GM06990 (cell line): ENCODE results near the gene NLN.
"Not testable (repeated sequence)": the region's sequence is repeated elsewhere in the genome, so short reads cannot be mapped to it uniquely, and the experiment has no call there.

Source experiments
- DNase-seq: peaks from one replicate; pipeline ENCODE4 v3.0.0-alpha.2; 2011; ENCODE audit not compliant: insufficient read length; ENCODE audit errors: extremely low read depth
- H3K27me3 ChIP-seq: replicated peaks from 2 replicates; pipeline ENCODE4 v1.6.0; 2011; ENCODE audit warnings: low read length; ENCODE audit not compliant: control insufficient read depth, insufficient read depth
- H3K36me3 ChIP-seq: 2 replicates; pipeline ENCODE4 v1.5.1; 2011; ENCODE audit warnings: low read length; ENCODE audit not compliant: control insufficient read depth, insufficient read depth
- H3K4me3 ChIP-seq: replicated peaks from 2 replicates; pipeline ENCODE4 v1.5.1; 2011; ENCODE audit warnings: low read depth, mild to moderate bottlenecking, control low read depth, low read length
- TF ChIP-seq, protein P1 (sequence below): IDR thresholded peaks from 2 replicates; pipeline ENCODE4 v1.5.1; 2011; ENCODE audit warnings: low read length, control low read depth, mild to moderate bottlenecking, inconsistent platforms; ENCODE audit not compliant: insufficient read depth, poor library complexity, severe bottlenecking

The NLN gene

DNA sequence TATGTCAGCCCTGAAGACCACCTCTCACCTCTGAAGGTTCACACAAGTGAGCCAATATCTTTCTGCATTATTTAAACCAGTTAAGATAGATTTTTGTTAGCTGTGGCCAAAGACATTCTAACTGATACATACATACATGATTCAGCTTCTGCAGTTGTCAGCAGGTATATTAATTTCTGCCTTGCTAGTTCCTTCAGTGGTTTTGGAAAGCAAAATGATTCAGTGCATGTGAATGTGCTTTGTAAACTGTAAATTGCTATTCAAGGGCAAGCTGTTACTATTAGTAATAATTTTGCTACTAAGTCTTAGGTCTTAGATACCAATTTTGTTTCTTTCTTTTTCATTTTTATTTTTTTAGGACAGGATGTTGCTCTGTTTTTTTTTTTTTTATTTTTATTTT, 115.1 kb downstream of the NLN start:
- Histone ChIP-seq H3K4me3 (no peak overlapping the region), H3K27me3 (no peaks in the 10 kb centered on the region), H3K36me3 (no peaks in the 10 kb centered on the region)
- no peak for DNase-seq
- TF ChIP-seq, protein P1, sequence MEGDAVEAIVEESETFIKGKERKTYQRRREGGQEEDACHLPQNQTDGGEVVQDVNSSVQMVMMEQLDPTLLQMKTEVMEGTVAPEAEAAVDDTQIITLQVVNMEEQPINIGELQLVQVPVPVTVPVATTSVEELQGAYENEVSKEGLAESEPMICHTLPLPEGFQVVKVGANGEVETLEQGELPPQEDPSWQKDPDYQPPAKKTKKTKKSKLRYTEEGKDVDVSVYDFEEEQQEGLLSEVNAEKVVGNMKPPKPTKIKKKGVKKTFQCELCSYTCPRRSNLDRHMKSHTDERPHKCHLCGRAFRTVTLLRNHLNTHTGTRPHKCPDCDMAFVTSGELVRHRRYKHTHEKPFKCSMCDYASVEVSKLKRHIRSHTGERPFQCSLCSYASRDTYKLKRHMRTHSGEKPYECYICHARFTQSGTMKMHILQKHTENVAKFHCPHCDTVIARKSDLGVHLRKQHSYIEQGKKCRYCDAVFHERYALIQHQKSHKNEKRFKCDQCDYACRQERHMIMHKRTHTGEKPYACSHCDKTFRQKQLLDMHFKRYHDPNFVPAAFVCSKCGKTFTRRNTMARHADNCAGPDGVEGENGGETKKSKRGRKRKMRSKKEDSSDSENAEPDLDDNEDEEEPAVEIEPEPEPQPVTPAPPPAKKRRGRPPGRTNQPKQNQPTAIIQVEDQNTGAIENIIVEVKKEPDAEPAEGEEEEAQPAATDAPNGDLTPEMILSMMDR = no peak

DNA sequence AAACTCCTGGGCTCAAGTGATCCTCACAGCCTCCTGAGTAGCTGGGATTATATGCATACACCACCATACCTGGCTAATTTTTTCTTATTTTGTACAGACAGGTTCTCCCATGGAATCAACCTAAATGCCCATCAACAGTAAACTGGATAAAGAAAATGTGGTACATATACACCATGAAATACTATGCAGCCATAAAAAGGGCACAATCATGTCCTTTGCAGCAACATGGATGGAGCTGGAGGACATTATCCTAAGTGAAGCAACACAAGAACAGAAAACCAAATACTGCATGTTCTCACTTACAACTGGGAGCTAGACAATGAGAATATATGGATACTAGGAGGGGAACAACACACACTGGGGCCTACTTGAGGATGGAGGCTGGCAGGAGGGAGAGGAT, 117.2 kb downstream of the NLN start:
- H3K36me3 ChIP-seq, H3K4me3 ChIP-seq, H3K27me3 ChIP-seq, DNase-seq: not testable (repeated sequence)

DNA sequence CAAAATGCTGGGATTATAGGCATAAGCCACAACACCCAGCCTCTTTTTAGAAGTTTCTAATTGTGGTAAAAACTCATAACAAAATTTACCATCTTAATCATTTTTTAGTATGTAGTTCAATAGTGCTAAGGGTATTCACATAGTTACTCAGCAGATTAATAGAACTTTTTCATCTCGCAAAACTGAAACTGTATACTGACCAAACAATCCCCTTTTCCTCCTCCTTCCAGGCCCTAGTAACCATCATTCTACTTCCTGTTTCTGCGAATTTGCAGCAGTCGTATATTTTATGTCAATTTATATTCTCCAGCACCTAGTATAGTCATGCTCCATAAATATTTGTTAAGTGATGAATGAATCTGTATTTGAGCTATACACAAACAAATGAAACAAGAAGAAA, 118.1 kb downstream of the NLN start:
- no peak for DNase-seq
- no peak overlapping the region for H3K4me3 ChIP-seq
- H3K36me3 ChIP-seq = no peaks in the 10 kb centered on the region
- H3K27me3 ChIP-seq = no peaks in the 10 kb centered on the region
- TF ChIP-seq, protein P1 = no peak

DNA sequence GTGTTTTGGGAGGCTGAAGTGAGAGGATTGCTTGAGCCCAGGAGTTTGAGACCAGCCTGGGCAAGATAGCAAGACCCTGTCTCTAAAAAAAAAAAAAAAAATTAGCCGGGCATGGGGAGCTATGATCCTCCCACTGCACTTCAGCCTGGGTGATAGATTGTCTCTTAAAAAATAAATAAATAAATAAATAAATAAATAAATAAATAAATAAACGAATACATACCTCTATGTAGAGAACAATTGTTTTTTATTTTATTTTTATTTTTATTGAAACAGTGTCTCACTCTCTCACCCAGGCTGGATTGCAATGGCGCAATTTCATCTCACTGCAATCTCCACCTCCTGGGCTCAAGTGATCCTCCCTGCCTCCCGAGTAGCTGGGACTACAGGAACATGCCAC, 122.8 kb downstream of the NLN start:
- H3K4me3 ChIP-seq, H3K36me3 ChIP-seq, DNase-seq, H3K27me3 ChIP-seq: not testable (repeated sequence)

DNA sequence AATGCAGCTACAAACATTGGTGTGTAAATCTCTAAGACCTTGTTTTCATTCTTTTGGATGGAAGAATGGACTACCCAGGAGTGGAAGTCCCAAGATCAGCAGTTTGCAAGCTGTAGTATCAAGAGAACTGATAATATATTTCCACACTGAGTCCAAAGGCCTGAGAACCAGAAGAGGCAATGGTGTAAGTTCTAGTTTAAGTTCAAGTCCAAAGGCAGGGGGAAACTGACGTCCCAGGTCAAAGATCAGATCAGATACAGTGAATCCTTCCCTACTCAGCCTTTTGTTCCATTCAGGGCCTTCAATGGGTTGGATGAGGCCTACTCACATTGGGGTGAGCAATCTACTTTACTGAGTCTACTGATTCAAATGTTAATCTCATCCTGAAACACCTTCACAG, 124.1 kb downstream of the NLN start:
- TF ChIP-seq, protein P1 = no peak
- no peak overlapping the region for H3K4me3 ChIP-seq
- no peaks in the 10 kb centered on the region for H3K27me3 ChIP-seq
- no peak for DNase-seq
- H3K36me3 ChIP-seq = no peaks in the 10 kb centered on the region

DNA sequence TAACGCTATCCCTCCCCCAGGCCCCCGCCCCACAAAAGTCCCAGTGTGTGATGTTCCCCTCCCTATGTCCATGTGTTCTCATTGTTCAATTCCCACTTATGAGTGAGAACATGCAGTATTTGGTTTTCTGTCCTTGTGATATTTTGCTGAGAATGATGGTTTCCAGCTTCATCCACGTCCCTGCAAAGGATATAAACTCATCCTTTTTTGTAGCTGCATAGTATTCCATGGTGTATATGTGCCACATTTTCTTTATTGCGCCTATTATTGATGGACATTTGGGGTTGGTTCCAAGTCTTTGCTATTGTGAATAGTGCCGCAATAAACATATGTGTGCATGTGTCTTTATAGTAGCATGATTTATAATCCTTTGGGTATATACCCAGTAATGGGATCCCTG, 125.0 kb downstream of the NLN start:
- not testable (repeated sequence) for H3K36me3 ChIP-seq, H3K4me3 ChIP-seq, DNase-seq

DNA sequence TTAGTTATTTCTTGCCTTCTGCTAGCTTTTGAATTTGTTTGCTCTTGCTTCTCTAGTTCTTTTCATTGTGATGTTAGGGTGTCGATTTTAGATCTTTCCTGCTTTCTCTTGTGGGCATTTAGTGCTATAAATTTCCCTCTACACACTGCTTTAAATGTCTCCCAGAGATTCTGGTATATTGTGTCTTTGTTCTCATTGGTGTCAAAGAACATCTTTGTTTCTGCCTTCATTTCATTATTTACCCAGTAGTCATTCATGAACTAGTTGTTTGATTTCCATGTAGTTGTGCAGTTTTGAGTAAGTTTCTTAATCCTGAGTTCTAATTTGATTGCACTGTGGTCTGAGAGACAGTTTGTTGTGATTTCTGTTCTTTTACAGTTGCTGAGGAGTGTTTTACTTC, 127.9 kb downstream of the NLN start:
- H3K4me3 ChIP-seq = not testable (repeated sequence)

More for the DNA sequence above, 125.0 kb downstream of the NLN start:
- H3K27me3 ChIP-seq = not testable (repeated sequence)

DNA sequence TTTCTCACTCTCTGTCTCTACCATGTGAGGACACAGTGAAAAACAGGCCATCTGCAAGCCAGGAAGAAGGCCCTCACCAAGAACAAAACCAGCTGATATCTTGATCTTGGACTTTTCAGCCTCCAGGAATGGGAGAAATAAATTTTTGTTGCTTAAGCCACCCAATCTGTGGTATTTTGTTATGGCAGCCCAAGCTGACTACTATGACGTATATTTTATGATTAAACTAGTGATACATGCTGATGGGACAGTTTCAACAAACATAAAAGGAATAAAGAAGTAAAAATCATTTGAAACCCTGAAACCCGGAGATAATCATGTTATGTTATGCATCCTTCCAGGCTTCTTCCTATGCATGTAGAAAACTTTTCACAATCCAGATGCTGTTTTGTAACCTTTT, 132.9 kb downstream of the NLN start:
- H3K4me3 ChIP-seq = no peak overlapping the region
- H3K36me3 ChIP-seq = no peaks in the 10 kb centered on the region
- no peak for DNase-seq
- TF ChIP-seq, protein P1 = no peak
- H3K27me3 ChIP-seq = no peaks in the 10 kb centered on the region

More for the DNA sequence above, 127.9 kb downstream of the NLN start:
- DNase-seq, H3K27me3 ChIP-seq, H3K36me3 ChIP-seq: not testable (repeated sequence)
